Neural progenitor cell (in vitro differentiated cells): Measurements from ENCODE around the gene NOD1.

Experiments
- CTCF ChIP-seq: fragments of 200-600 bp; sonication (generic); IDR thresholded peaks from 2 replicates; pipeline ENCODE4 v1.5.1; 2017; ENCODE audit warnings: antibody characterized with exemption, mild to moderate bottlenecking
- EZH2 ChIP-seq: fragments of 200-600 bp; sonication (generic); IDR thresholded peaks from 2 replicates; pipeline ENCODE4 v1.6.1; 2017; ENCODE audit warnings: antibody characterized with exemption, mild to moderate bottlenecking, moderate library complexity
- EZH2phosphoT487 ChIP-seq: fragments of 200-600 bp; sonication (generic); IDR thresholded peaks from 2 replicates; pipeline ENCODE4 v1.6.1; 2017; ENCODE audit warnings: antibody characterized with exemption

- TF ChIP-seq EZH2 (no peak), CTCF (no peak), EZH2phosphoT487 (no peak)
Measured at GRCh38 chr7:30424506-30424905, 54.1 kb downstream of the NOD1 start.
